Vagina (tissue), 2 donors: ENCODE results near the gene ZNF503.

ENCODE experiments used
- POLR2A ChIP-seq, 2 donors: fragments of 450-650 bp; IDR thresholded peaks; one replicate each; pipeline ENCODE4 v1.6.1; 2017; ENCODE audit warnings: antibody characterized with exemption in 2 of 2, mild to moderate bottlenecking in 2 of 2, moderate library complexity in 2 of 2
- POLR2AphosphoS5 ChIP-seq, 2 donors: sonication (generic); formaldehyde crosslinking; IDR thresholded peaks; one replicate each; pipeline ENCODE4 v1.9.0; 2017; ENCODE audit warnings: antibody characterized with exemption in 2 of 2, mild to moderate bottlenecking in 2 of 2, low read depth in 1 of 2; ENCODE audit not compliant: insufficient read depth in 1 of 2
- TF ChIP-seq, protein P1 (sequence below), 3 experiments: fragments of 450-650 bp in 2 of 3; fragments of 200-600 bp in 1 of 3; sonication (generic) in 1 of 3; IDR thresholded peaks; one replicate each; pipeline ENCODE4 v1.5.1; 2017 to 2019; ENCODE audit warnings: antibody characterized with exemption in 3 of 3, mild to moderate bottlenecking in 2 of 3, moderate library complexity in 2 of 3

GRCh38 chr10:75434291-75434690 is 32.7 kb upstream of the ZNF503 start:
- TF ChIP-seq, protein P1, sequence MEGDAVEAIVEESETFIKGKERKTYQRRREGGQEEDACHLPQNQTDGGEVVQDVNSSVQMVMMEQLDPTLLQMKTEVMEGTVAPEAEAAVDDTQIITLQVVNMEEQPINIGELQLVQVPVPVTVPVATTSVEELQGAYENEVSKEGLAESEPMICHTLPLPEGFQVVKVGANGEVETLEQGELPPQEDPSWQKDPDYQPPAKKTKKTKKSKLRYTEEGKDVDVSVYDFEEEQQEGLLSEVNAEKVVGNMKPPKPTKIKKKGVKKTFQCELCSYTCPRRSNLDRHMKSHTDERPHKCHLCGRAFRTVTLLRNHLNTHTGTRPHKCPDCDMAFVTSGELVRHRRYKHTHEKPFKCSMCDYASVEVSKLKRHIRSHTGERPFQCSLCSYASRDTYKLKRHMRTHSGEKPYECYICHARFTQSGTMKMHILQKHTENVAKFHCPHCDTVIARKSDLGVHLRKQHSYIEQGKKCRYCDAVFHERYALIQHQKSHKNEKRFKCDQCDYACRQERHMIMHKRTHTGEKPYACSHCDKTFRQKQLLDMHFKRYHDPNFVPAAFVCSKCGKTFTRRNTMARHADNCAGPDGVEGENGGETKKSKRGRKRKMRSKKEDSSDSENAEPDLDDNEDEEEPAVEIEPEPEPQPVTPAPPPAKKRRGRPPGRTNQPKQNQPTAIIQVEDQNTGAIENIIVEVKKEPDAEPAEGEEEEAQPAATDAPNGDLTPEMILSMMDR (IDR thresholded peaks at IDR 0.05), result no peak
- no peak for TF ChIP-seq POLR2AphosphoS5 (IDR thresholded peaks at IDR 0.05; ENCODE audit: insufficient read depth in 1 of 2, low read depth in 1 of 2)
- no peak for TF ChIP-seq POLR2A (IDR thresholded peaks at IDR 0.05)
